ENCODE data around the gene BHMT2.

GRCh38 chr5:79109527-79110492 lies 40.2 kb downstream of the BHMT2 start:
- TF ChIP-seq, protein P1, sequence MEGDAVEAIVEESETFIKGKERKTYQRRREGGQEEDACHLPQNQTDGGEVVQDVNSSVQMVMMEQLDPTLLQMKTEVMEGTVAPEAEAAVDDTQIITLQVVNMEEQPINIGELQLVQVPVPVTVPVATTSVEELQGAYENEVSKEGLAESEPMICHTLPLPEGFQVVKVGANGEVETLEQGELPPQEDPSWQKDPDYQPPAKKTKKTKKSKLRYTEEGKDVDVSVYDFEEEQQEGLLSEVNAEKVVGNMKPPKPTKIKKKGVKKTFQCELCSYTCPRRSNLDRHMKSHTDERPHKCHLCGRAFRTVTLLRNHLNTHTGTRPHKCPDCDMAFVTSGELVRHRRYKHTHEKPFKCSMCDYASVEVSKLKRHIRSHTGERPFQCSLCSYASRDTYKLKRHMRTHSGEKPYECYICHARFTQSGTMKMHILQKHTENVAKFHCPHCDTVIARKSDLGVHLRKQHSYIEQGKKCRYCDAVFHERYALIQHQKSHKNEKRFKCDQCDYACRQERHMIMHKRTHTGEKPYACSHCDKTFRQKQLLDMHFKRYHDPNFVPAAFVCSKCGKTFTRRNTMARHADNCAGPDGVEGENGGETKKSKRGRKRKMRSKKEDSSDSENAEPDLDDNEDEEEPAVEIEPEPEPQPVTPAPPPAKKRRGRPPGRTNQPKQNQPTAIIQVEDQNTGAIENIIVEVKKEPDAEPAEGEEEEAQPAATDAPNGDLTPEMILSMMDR (IDR thresholded peaks at IDR 0.05; ENCODE audit: extremely low read depth in 1 of 2, insufficient read depth in 1 of 2, low read depth in 1 of 2, low read length in 2 of 2) = peak; percentile 19 to 22
- TF ChIP-seq EZH2 (IDR thresholded peaks at IDR 0.05; ENCODE audit: borderline replicate concordance, low read depth, low read length, severe bottlenecking) = no peak
- TF ChIP-seq POLR2A (IDR thresholded peaks at IDR 0.05; ENCODE audit: low read depth, low read length) = no peak
- no peak for TF ChIP-seq MYC (IDR thresholded peaks at IDR 0.05; ENCODE audit: low read depth, low read length)
- no peak for TF ChIP-seq FOS (IDR thresholded peaks at IDR 0.05; ENCODE audit: borderline replicate concordance, insufficient read depth, low read length)
- TF ChIP-seq POLR2AphosphoS5 (IDR thresholded peaks at IDR 0.05; ENCODE audit: insufficient read depth, low read depth, low read length) = no peak
